Hindlimb muscle (tissue), 1 donor: ENCODE results near the gene PDHB. TPM values are rescaled to one million over a fixed set of nuclear protein-coding genes. Genes with fewer than 3 reads are reported as not detected.
A peak's percentile ranks its signal among the peaks of the same experiment; 100 is the strongest.

Experiments used
- DNase-seq: peaks from one replicate; pipeline ENCODE4 v3.0.0-alpha.2; 2013
- polyA plus RNA-seq: library from polyadenylated mRNA; unstranded; fragments of 120-200 nt; gene quantifications from one replicate; pipeline ENCODE4 v1.2.1, GENCODE V29; 2013; ENCODE audit not compliant: insufficient read length

PDHB gene
- polyA plus RNA-seq, 1 donor, result 74.4 TPM

GRCh38 chr3:58398669-58399333 lies 34.8 kb downstream of the PDHB start:
- DNase-seq, result no peak

- no peak for DNase-seq
These were observed 39.3 kb downstream of the PDHB start for GRCh38 chr3:58394339-58394738.

GRCh38 chr3:58392181-58392580 lies 41.5 kb downstream of the PDHB start:
- DNase-seq, result no peak

GRCh38 chr3:58391156-58391865 lies 42.3 kb downstream of the PDHB start:
- no peak for DNase-seq

- DNase-seq, result peak; percentile 15
These were observed 45.0 kb downstream of the PDHB start for GRCh38 chr3:58388550-58389091.

GRCh38 chr3:58387650-58388546 lies 45.7 kb downstream of the PDHB start:
- peak; percentile 26 for DNase-seq

GRCh38 chr3:58386626-58387365 lies 46.8 kb downstream of the PDHB start:
- DNase-seq, result peak; percentile 12

GRCh38 chr3:58384381-58385090 lies 49.1 kb downstream of the PDHB start:
- DNase-seq, result no peak

- DNase-seq, result no peak
These were observed 49.7 kb downstream of the PDHB start for GRCh38 chr3:58383904-58384303.

- DNase-seq, result no peak
These were observed 50.2 kb downstream of the PDHB start for GRCh38 chr3:58383476-58383875.

- no peak for DNase-seq
These were observed 54.1 kb downstream of the PDHB start for GRCh38 chr3:58379351-58380073.

- DNase-seq, result no peak
These were observed 55.9 kb downstream of the PDHB start for GRCh38 chr3:58377750-58378149.

Other genes with a start within 250 kb of the PDHB start
- gene DNASE1L3, start 222.9 kb downstream of the PDHB start, polyA plus RNA-seq, result 0.61 TPM
- gene ABHD6, start 196.0 kb downstream of the PDHB start, polyA plus RNA-seq, result 5.2 TPM
- 21.6 TPM for gene RPP14, start 127.6 kb downstream of the PDHB start, polyA plus RNA-seq
- 15.5 TPM for gene HTD2, start 127.3 kb downstream of the PDHB start, polyA plus RNA-seq
- gene PXK, start 100.9 kb downstream of the PDHB start, polyA plus RNA-seq, result 17.7 TPM
- 12.3 TPM for gene KCTD6, start 58.3 kb upstream of the PDHB start, polyA plus RNA-seq
- 23.0 TPM for gene ACOX2, start 103.4 kb upstream of the PDHB start, polyA plus RNA-seq
- 0.93 TPM for gene FAM107A, start 143.6 kb upstream of the PDHB start, polyA plus RNA-seq
- gene FAM3D, start 232.9 kb upstream of the PDHB start, polyA plus RNA-seq, result not detected